DND-41 (cell line): Measurements from ENCODE around the gene CEP104.

Source experiments
- EZH2 ChIP-seq: IDR thresholded peaks from 3 replicates; pipeline ENCODE4 v1.6.1; 2012; ENCODE audit warnings: borderline replicate concordance, low read depth, mild to moderate bottlenecking, moderate library complexity, low read length, inconsistent platforms; ENCODE audit not compliant: severe bottlenecking
- TF ChIP-seq, protein P1 (sequence below): IDR thresholded peaks from 2 replicates; pipeline ENCODE4 v1.5.1; 2012; ENCODE audit warnings: borderline replicate concordance, low read length, moderate library complexity, mild to moderate bottlenecking; ENCODE audit not compliant: poor library complexity, severe bottlenecking; ENCODE audit errors: extremely low read depth

DNA sequence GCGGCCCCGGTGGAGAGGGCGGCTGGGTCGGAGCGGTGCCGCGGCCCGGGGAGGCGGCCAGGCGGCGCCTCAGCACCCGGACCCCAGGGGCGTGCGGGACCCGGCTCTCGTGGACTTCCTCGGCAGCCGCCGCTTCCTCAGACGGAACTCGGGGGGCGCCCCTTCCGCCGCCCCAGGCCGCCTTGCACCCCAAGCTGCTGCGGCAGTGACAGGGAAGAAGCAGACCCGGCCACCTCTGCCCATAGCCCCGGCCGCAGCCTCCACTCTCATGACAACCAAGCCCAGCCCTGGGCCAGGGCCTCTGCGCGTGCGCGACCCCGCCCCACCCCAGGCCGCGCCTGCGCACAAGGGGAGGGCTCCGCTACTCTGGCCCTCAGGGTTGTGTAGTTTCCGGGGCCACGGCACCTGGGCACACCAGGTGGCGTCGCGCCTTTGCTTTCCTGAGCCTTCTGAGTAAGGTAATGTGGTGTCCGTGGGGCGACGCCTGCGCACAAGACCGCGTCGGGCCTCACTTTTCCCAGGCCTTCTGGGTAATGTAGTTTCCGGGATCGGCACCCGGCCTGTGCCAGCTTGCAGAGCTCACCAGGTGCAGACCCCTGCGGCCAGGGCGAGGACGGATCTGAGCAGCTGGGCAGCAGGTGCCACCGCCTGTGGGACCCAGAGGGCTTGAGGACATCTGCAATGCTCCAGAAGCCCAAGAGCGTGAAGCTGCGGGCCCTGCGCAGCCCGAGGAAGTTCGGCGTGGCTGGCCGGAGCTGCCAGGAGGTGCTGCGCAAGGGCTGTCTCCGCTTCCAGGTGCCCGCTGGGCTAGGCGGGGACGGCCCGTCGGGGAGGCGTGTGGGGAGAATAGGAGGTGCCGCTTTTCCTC, at the start of gene CEP104, which contains the start of gene DFFB:
- TF ChIP-seq EZH2: no peak
- TF ChIP-seq, protein P1, sequence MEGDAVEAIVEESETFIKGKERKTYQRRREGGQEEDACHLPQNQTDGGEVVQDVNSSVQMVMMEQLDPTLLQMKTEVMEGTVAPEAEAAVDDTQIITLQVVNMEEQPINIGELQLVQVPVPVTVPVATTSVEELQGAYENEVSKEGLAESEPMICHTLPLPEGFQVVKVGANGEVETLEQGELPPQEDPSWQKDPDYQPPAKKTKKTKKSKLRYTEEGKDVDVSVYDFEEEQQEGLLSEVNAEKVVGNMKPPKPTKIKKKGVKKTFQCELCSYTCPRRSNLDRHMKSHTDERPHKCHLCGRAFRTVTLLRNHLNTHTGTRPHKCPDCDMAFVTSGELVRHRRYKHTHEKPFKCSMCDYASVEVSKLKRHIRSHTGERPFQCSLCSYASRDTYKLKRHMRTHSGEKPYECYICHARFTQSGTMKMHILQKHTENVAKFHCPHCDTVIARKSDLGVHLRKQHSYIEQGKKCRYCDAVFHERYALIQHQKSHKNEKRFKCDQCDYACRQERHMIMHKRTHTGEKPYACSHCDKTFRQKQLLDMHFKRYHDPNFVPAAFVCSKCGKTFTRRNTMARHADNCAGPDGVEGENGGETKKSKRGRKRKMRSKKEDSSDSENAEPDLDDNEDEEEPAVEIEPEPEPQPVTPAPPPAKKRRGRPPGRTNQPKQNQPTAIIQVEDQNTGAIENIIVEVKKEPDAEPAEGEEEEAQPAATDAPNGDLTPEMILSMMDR: peak; percentile 50
